Measurements from ENCODE around the gene COG4. TPM values are rescaled to one million over a fixed set of nuclear protein-coding genes. Genes with fewer than 3 reads are reported as not detected.

The COG4 gene
- total RNA-seq, 1 donor from 2014 or later: 39.3 TPM

GRCh38 chr16:70448075-70448474, 75.3 kb downstream of the COG4 start:
- no peak overlapping the region for H3K27ac ChIP-seq
- no peaks in the 10 kb centered on the region for H3K36me3 ChIP-seq
- intact Hi-C loops (cut with DNase I): no loop called here
- no peak for DNase-seq (ENCODE audit: extremely low spot score in 2 of 2)
- TF ChIP-seq POLR2A (IDR thresholded peaks at IDR 0.05): no peak
- TF ChIP-seq CTCF (IDR thresholded peaks at IDR 0.05): no peak
- no peak for TF ChIP-seq POLR2AphosphoS5 (IDR thresholded peaks at IDR 0.05; ENCODE audit: insufficient read depth in 1 of 2, low read depth in 1 of 2)
- H3K4me1 ChIP-seq: no peaks in the 10 kb centered on the region
- no peak overlapping the region for H3K4me3 ChIP-seq
- no peaks in the 10 kb centered on the region for H3K9me3 ChIP-seq
- H3K27me3 ChIP-seq: no peaks in the 10 kb centered on the region

- peaks cover 5% of the 10 kb centered on the region for H3K4me1 ChIP-seq
- no peak for DNase-seq (ENCODE audit: extremely low spot score in 2 of 2)
- H3K4me3 ChIP-seq: no peak overlapping the region
- H3K27me3 ChIP-seq: no peaks in the 10 kb centered on the region
- H3K9me3 ChIP-seq: no peaks in the 10 kb centered on the region
- TF ChIP-seq POLR2A (IDR thresholded peaks at IDR 0.05) (no peak), CTCF (IDR thresholded peaks at IDR 0.05) (no peak), POLR2AphosphoS5 (IDR thresholded peaks at IDR 0.05; ENCODE audit: insufficient read depth in 1 of 2, low read depth in 1 of 2) (no peak)
- no peaks in the 10 kb centered on the region for H3K36me3 ChIP-seq
- H3K27ac ChIP-seq: no peak overlapping the region
- intact Hi-C loops (cut with DNase I): no loop called here
Observed at GRCh38 chr16:70444249-70445063, 78.9 kb downstream of the COG4 start.

GRCh38 chr16:70442344-70442743, 81.0 kb downstream of the COG4 start:
- Histone ChIP-seq H3K4me1 (peaks cover 17% of the 10 kb centered on the region), H3K9me3 (no peaks in the 10 kb centered on the region), H3K36me3 (no peaks in the 10 kb centered on the region), H3K4me3 (no peak overlapping the region), H3K27me3 (no peaks in the 10 kb centered on the region), H3K27ac (no peak overlapping the region)
- intact Hi-C loops (cut with DNase I): no loop called here
- no peak for DNase-seq (ENCODE audit: extremely low spot score in 2 of 2)
- TF ChIP-seq POLR2A (IDR thresholded peaks at IDR 0.05): no peak
- no peak for TF ChIP-seq POLR2AphosphoS5 (IDR thresholded peaks at IDR 0.05; ENCODE audit: insufficient read depth in 1 of 2, low read depth in 1 of 2)
- no peak for TF ChIP-seq CTCF (IDR thresholded peaks at IDR 0.05)

GRCh38 chr16:70441406-70441990, 81.9 kb downstream of the COG4 start:
- intact Hi-C loops (cut with DNase I): no loop called here
- Histone ChIP-seq H3K4me1 (peaks cover 25% of the 10 kb centered on the region), H3K27ac (no peak overlapping the region), H3K9me3 (no peaks in the 10 kb centered on the region), H3K36me3 (no peaks in the 10 kb centered on the region), H3K4me3 (no peak overlapping the region), H3K27me3 (no peaks in the 10 kb centered on the region)
- no peak for DNase-seq (ENCODE audit: extremely low spot score in 2 of 2)
- TF ChIP-seq POLR2A (IDR thresholded peaks at IDR 0.05): no peak
- no peak for TF ChIP-seq POLR2AphosphoS5 (IDR thresholded peaks at IDR 0.05; ENCODE audit: insufficient read depth in 1 of 2, low read depth in 1 of 2)
- TF ChIP-seq CTCF (IDR thresholded peaks at IDR 0.05): no peak
